SK-N-SH (cell line): ENCODE measurements around the gene OR1I1.

Source experiments
- CHD2 ChIP-seq: fragments of 150-350 bp; IDR thresholded peaks from 2 replicates; pipeline ENCODE4 v1.6.1; 2018; ENCODE audit warnings: low read length; ENCODE audit not compliant: partially characterized antibody
- CTCF ChIP-seq: fragments of 200-600 bp; sonication (generic); IDR thresholded peaks from 2 replicates; pipeline ENCODE4 v1.6.1; 2017; ENCODE audit warnings: antibody characterized with exemption, mild to moderate bottlenecking, moderate library complexity
- EP300 ChIP-seq, 2 experiments: IDR thresholded peaks; 2 replicates each; pipeline versions ENCODE4 v1.4.0 to v1.6.1; 2012; ENCODE audit warnings: borderline replicate concordance in 1 of 2, low read depth in 1 of 2, low read length in 1 of 2
- EZH2phosphoT487 ChIP-seq: fragments of 200-600 bp; sonication (generic); IDR thresholded peaks from 2 replicates; pipeline ENCODE4 v1.6.1; 2017; ENCODE audit warnings: low read depth, mixed run types, mild to moderate bottlenecking, antibody characterized with exemption, moderate library complexity, borderline replicate concordance
- GATA2 ChIP-seq: sonication (generic); formaldehyde crosslinking; IDR thresholded peaks from 2 replicates; pipeline ENCODE4 v1.5.0; 2020; ENCODE audit warnings: mild to moderate bottlenecking, missing genetic modification reagents
- IRF3 ChIP-seq: fragments of 150-350 bp; IDR thresholded peaks from 2 replicates; pipeline ENCODE4 v1.6.1; 2016; ENCODE audit warnings: mild to moderate bottlenecking, low read depth, low read length
- JUND ChIP-seq: IDR thresholded peaks from 2 replicates; pipeline ENCODE4 v1.4.0; 2012
- MAX ChIP-seq: IDR thresholded peaks from 2 replicates; pipeline ENCODE4 v1.4.0; 2012; ENCODE audit warnings: low read depth
- POLR2AphosphoS5 ChIP-seq: IDR thresholded peaks from 2 replicates; pipeline ENCODE4 v1.6.1; 2012; ENCODE audit warnings: low read depth, low read length
- RAD21 ChIP-seq: IDR thresholded peaks from 2 replicates; pipeline ENCODE4 v1.6.1; 2012; ENCODE audit warnings: mild to moderate bottlenecking, low read length
- SIN3A ChIP-seq: IDR thresholded peaks from 2 replicates; pipeline ENCODE4 v1.6.1; 2012; ENCODE audit warnings: low read depth, mild to moderate bottlenecking, low read length, moderate library complexity, borderline replicate concordance
- TAF1 ChIP-seq: IDR thresholded peaks from 2 replicates; pipeline ENCODE4 v1.6.1; 2012; ENCODE audit warnings: low read depth, mild to moderate bottlenecking, low read length, moderate library complexity, borderline replicate concordance
- TEAD4 ChIP-seq: IDR thresholded peaks from 2 replicates; pipeline ENCODE4 v1.4.0; 2012; ENCODE audit warnings: mild to moderate bottlenecking, borderline replicate concordance; ENCODE audit not compliant: insufficient read depth
- ZBTB33 ChIP-seq: IDR thresholded peaks from 2 replicates; pipeline ENCODE4 v1.4.0; 2012; ENCODE audit warnings: low read depth, borderline replicate concordance

- TF ChIP-seq CTCF (no peak), EP300 (IDR thresholded peaks at IDR 0.05; ENCODE audit: borderline replicate concordance in 1 of 2, low read depth in 1 of 2, low read length in 1 of 2) (no peak), POLR2AphosphoS5 (no peak), IRF3 (no peak), MAX (no peak), RAD21 (no peak), EZH2phosphoT487 (no peak), TAF1 (no peak), JUND (no peak), CHD2 (no peak), GATA2 (no peak), SIN3A (no peak), TEAD4 (no peak), ZBTB33 (no peak)
These were observed 29.7 kb downstream of the OR1I1 start for GRCh38 chr19:15111758-15112157.
